Prostate gland (tissue), 2 donors: ENCODE results near the gene PKNOX1.
A peak's percentile ranks its signal among the peaks of the same experiment; 100 is the strongest.
"Not testable (repeated sequence)": the region's sequence is repeated elsewhere in the genome, so short reads cannot be mapped to it uniquely, and the experiment has no call there.

Experiments
- CTCF ChIP-seq, 4 experiments: fragments of 200-600 bp in 2 of 4; fragments of 450-650 bp in 2 of 4; sonication (generic) in 2 of 4; IDR thresholded peaks; 1 replicate in 3 of 4; 2 replicates in 1 of 4; pipeline ENCODE4 v1.5.1; 2016 to 2019; ENCODE audit warnings: antibody characterized with exemption in 4 of 4, mild to moderate bottlenecking in 2 of 4, moderate library complexity in 2 of 4
- POLR2A ChIP-seq: fragments of 450-650 bp; IDR thresholded peaks from one replicate; pipeline ENCODE4 v1.6.1; 2016; ENCODE audit warnings: antibody characterized with exemption, mild to moderate bottlenecking
- POLR2AphosphoS5 ChIP-seq: sonication (generic); formaldehyde crosslinking; IDR thresholded peaks from one replicate; pipeline ENCODE4 v1.6.1; 2017; ENCODE audit warnings: antibody characterized with exemption

GRCh38 chr21:42949094-42949755, 25.1 kb upstream of the PKNOX1 start:
- TF ChIP-seq CTCF (IDR thresholded peaks at IDR 0.05); POLR2A: not testable (repeated sequence)
- TF ChIP-seq POLR2AphosphoS5: peak; percentile 11
